Bronchial epithelial cell (primary cell): Measurements from ENCODE around the gene MYBPC1. TPM values are rescaled to one million over a fixed set of nuclear protein-coding genes. Genes with fewer than 3 reads are reported as not detected.

Experiments
- DNase-seq: peaks from one replicate; pipeline ENCODE4 v3.0.0-alpha.2; 2010; ENCODE audit warnings: low read depth
- FAIRE-seq: peaks from 2 replicates; lab custom pipeline; 2011; peaks lifted over from hg19 to GRCh38; lab: Jason Lieb, UNC
- H3K27me3 ChIP-seq: 2 replicates; pipeline ENCODE4 v1.5.1; 2011; ENCODE audit warnings: low read length; ENCODE audit not compliant: control insufficient read depth, insufficient read depth
- H3K36me3 ChIP-seq: 2 replicates; pipeline ENCODE4 v1.5.1; 2011; ENCODE audit warnings: low read length; ENCODE audit not compliant: control insufficient read depth, insufficient read depth
- H3K4me3 ChIP-seq: 2 replicates; pipeline ENCODE4 v1.5.1; 2011; ENCODE audit warnings: mild to moderate bottlenecking, low read depth, low read length, control low read depth
- CTCF ChIP-seq: IDR thresholded peaks from 2 replicates; pipeline ENCODE4 v1.5.1; 2011; ENCODE audit warnings: mild to moderate bottlenecking, moderate library complexity, low read length, control low read depth, inconsistent platforms; ENCODE audit not compliant: insufficient read depth, severe bottlenecking
- total RNA-seq: library from RNA; depleted of rRNA; stranded (reverse); fragments of >200 nt; gene quantifications from 2 replicates; pipeline ENCODE4 v1.2.1, GENCODE V29; 2014

Gene MYBPC1
- total RNA-seq, 1 donor from 2014 or later = not detected

DNA sequence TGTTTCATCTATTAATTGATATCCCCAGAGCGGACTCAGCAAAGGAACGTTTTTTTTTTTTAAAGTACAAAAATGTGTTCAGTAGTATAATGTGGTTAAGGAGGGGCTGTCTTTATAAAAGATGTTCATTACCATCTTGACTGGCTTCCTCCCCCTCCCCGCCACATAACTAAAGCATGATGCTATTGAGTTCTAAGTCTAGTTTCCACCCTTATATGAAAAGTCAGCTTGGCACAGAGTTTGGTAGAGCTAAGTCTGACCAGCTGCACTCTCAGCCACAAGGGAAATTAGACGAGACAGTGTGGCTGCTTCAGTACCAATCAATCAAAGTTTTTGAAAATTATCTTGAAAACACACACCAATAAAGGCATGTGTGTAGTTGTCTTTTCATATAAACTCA, 1.9 kb upstream of the MYBPC1 start:
- no peak for FAIRE-seq
- H3K4me3 ChIP-seq = no peak overlapping the region
- no peak for TF ChIP-seq CTCF

GRCh38 chr12:101596172-101596571, 1.4 kb downstream of the MYBPC1 start:
- Histone ChIP-seq H3K27me3 (no peaks in the 10 kb centered on the region), H3K4me3 (no peak overlapping the region), H3K36me3 (no peaks in the 10 kb centered on the region)
- DNase-seq (no peak), FAIRE-seq (no peak)
- no peak for TF ChIP-seq CTCF

More for the DNA sequence above, 1.9 kb upstream of the MYBPC1 start:
- no peaks in the 10 kb centered on the region for H3K27me3 ChIP-seq
- no peaks in the 10 kb centered on the region for H3K36me3 ChIP-seq
- no peak for DNase-seq

DNA sequence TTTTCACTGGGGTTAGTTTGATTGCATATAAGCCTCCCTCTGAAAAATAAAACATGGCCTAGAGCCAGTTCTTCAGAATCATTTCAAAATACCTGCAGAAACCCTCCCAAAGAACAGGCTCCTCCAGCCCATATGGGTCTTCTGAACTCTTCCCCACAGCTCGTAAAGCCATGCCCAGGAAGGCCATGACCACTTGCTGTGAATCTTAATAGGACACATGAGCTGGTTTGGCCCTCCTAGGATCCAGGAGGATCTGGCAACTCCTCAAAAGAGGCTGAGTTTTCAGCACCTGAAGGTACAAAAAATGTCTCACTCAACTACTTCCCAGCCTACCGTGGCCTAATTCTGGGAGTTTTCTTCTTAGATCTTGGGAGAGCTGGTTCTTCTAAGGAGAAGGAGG, 2.4 kb downstream of the MYBPC1 start:
- DNase-seq = no peak
- Histone ChIP-seq H3K27me3 (no peaks in the 10 kb centered on the region), H3K4me3 (no peak overlapping the region), H3K36me3 (no peaks in the 10 kb centered on the region)
- FAIRE-seq = no peak
- no peak for TF ChIP-seq CTCF

DNA sequence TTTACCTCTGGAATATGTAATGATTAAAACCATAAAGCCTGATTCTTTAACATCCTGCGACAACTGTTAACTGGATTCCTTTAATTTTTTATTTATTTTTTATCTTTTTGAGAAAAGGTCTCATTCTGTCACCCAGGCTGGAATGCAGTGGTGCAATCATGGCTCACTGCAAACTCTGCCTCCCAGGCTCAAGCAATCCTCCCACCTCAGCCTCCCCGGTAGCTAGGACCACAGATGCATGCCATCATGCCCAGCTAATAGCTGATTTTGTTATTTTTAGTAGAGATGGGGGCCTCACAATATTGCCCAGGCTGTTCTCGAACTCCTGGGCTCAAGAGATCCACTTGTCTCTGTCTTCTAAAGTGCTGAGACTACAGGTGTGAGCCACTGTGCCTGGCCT, 3.7 kb downstream of the MYBPC1 start:
- Histone ChIP-seq H3K4me3 (no peak overlapping the region), H3K36me3 (no peaks in the 10 kb centered on the region), H3K27me3 (no peaks in the 10 kb centered on the region)
- DNase-seq = no peak
- no peak for FAIRE-seq
- no peak for TF ChIP-seq CTCF

DNA sequence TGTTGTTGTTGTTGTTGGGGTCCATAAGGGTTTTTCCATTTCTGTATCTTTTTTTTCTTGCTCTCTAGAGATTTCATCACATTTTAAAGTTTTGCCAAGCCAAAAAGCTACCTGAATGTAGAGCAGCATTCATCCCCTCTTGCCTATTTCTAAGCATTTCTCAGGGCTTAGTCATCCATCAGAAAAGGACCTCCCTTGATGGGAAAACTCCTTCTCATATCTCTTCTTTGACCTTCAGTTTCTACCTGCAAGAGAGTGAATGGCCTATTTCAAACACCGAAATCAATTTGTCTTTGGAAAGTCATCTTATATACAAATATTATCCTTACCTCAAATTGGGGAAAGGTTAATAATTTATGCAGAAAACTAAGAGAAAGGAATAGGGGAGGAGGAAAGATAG, 4.5 kb downstream of the MYBPC1 start:
- DNase-seq (no peak), FAIRE-seq (no peak)
- no peak overlapping the region for H3K4me3 ChIP-seq
- no peaks in the 10 kb centered on the region for H3K27me3 ChIP-seq
- no peak for TF ChIP-seq CTCF
- no peaks in the 10 kb centered on the region for H3K36me3 ChIP-seq

- no peak for TF ChIP-seq CTCF
- H3K27me3 ChIP-seq = no peaks in the 10 kb centered on the region
- DNase-seq (no peak), FAIRE-seq (no peak)
- no peaks in the 10 kb centered on the region for H3K36me3 ChIP-seq
- H3K4me3 ChIP-seq = no peak overlapping the region
These were observed 5.2 kb downstream of the MYBPC1 start for GRCh38 chr12:101599771-101600484.
